GM18520 (cell line): ENCODE data around the gene GIT2.
"Not testable (repeated sequence)": the region's sequence is repeated elsewhere in the genome, so short reads cannot be mapped to it uniquely, and the experiment has no call there.

Experiments
- ATAC-seq: cut with Tn5 transposase; IDR thresholded peaks from one replicate; pipeline ENCODE4 v1.9.1; 2021; ENCODE audit not compliant: unreplicated experiment

The GIT2 gene

GRCh38 chr12:109896188-109896587 lies 100.0 kb downstream of the GIT2 start:
- ATAC-seq, result no peak

- no peak for ATAC-seq
Measured at GRCh38 chr12:109894939-109895338, 101.2 kb downstream of the GIT2 start.

GRCh38 chr12:109893261-109893995 lies 102.7 kb downstream of the GIT2 start:
- no peak for ATAC-seq

GRCh38 chr12:109892748-109893147 lies 103.4 kb downstream of the GIT2 start:
- ATAC-seq, result peak; percentile 56

- ATAC-seq, result no peak
Measured at GRCh38 chr12:109892165-109892715, 103.9 kb downstream of the GIT2 start.

- not testable (repeated sequence) for ATAC-seq
Measured at GRCh38 chr12:109891731-109892130, 104.4 kb downstream of the GIT2 start.

- no peak for ATAC-seq
Measured at GRCh38 chr12:109890620-109891170, 105.5 kb downstream of the GIT2 start.

- no peak for ATAC-seq
Measured at GRCh38 chr12:109888179-109889020, 107.8 kb downstream of the GIT2 start.

GRCh38 chr12:109885616-109886015 lies 110.6 kb downstream of the GIT2 start:
- ATAC-seq, result no peak

GRCh38 chr12:109883461-109883860 lies 112.7 kb downstream of the GIT2 start:
- ATAC-seq, result no peak

- ATAC-seq, result no peak
Measured at GRCh38 chr12:109881752-109882151, 114.4 kb downstream of the GIT2 start.

- no peak for ATAC-seq
Measured at GRCh38 chr12:109880938-109881337, 115.2 kb downstream of the GIT2 start.

- ATAC-seq, result peak; percentile 97
Measured at GRCh38 chr12:109880043-109880931, 115.9 kb downstream of the GIT2 start, which contains the start of gene GLTP. Gene GLTP, minus strand, starts transcription at chr12:109880541. Its CDS starts 167 bp downstream, at chr12:109880374.
